Activated CD4-positive, CD25-positive, alpha-beta regulatory T cell treated with anti-CD3 and anti-CD28 coated beads, Interleukin-2, amount 50 U/mL, for 72 hours (primary cell): ENCODE results near the gene AZI2.

ENCODE experiments used
- DNase-seq: peaks from one replicate; pipeline ENCODE4 v3.0.0; 2021

AZI2 gene, protein sequence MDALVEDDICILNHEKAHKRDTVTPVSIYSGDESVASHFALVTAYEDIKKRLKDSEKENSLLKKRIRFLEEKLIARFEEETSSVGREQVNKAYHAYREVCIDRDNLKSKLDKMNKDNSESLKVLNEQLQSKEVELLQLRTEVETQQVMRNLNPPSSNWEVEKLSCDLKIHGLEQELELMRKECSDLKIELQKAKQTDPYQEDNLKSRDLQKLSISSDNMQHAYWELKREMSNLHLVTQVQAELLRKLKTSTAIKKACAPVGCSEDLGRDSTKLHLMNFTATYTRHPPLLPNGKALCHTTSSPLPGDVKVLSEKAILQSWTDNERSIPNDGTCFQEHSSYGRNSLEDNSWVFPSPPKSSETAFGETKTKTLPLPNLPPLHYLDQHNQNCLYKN

DNA sequence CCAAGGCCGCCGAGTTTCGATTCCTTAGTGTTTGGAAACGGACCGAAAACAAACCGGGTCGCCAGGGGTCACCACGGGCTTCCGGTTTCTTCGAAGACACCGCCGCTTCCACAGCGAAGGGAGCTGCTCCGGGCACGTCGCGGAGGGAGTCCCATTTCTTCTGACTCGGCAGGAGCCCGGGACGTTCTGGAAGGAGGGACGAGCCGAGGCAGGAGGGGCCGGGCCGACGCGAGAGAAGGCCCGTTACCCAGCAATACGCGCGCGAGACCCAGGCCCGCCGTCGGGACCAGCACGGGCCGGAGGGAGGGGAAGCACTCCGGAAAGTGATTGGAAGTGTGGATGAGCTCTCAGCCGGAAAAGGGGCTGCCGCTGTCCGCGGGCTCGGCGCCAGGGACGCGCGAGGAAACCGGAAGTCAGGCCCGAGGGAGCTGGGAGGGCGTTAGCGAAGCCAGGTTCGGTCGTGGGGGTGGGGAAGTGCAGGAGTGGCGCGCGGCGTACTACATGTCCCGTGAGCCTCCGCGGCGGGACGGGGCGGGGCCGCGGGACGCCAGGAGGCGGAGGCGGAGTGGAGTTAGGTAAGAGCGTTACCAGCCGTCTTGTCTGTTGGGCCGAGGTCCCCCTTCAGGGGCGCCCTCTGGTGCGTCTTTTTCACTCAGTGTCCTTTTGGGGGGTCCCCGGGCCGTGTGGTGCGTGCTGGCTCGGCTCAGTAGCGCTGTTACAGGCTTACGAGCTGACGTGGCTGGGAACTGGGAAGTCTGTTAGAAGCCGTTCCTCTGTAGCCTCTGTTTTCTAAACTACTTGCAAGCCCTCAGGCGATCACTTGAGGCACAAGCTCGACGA lies at the start of gene AZI2, which contains the start of gene ZCWPW2:
Gene AZI2 (minus strand): TSS at position 196 of the 840 bp plus-strand sequence. CDS start 8,207 bp downstream, outside the sequence.
Gene ZCWPW2 (plus strand): TSS at position 93 of the 840 bp plus-strand sequence. CDS start 64,348 bp downstream, outside the sequence.
- peak; percentile 91 for DNase-seq

DNA sequence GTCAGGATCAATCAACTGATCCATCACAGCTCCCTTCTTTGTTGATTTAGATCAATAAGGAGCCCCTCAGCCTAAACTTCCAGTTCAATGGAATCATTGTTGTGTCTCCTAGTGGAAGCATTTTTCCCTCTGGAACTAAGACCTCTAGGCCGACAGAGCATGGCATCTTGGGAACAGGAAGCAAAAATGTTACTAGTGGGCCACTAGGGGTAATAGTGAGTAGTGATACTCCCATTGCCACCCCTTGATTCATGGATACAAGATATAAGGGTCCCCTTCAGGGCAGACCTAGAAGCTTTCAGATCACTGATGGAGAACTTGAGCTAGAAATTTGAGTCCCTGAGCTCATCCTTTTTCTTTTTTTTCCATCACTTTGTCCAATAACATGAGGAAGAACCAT lies 40.4 kb upstream of the AZI2 start:
- no peak for DNase-seq

DNA sequence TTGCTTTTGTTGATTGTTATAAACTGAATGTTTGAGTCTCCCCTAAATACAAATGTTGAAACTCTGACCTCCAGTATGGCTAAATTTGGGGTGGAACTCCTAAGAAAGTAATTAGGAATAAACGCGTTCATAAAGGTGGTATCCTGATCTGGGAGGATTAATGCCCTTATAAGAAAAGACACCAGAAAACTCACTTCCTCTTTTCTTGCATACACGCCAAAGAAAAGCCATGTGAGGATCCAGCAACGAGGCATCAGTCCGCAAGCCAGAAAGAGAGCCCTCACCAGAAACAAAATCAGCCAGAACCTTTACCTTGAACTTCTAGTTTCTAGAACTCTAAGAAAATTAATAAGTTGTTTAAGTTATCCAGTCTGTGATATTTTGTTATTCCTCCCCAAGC lies 37.4 kb upstream of the AZI2 start:
- DNase-seq, result no peak

DNA sequence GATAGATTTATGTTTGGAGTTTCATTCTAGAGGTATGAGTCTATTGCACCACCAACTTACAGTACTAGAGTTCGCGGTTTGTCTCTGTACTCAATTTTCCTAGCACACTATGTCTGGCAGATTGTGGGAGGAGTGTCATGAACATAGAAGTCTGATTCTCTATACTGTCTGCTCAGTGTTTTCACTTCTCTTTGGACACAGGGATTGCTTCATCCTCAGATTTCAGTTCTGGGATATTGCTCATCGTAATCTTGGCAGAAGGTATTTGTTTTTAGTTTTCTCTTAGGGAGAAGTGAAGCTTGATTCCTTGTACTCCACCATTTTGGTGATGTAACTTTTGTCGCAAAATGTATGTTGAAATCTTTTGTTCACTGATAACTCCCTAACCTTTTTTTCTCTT lies 27.8 kb upstream of the AZI2 start:
- no peak for DNase-seq

DNA sequence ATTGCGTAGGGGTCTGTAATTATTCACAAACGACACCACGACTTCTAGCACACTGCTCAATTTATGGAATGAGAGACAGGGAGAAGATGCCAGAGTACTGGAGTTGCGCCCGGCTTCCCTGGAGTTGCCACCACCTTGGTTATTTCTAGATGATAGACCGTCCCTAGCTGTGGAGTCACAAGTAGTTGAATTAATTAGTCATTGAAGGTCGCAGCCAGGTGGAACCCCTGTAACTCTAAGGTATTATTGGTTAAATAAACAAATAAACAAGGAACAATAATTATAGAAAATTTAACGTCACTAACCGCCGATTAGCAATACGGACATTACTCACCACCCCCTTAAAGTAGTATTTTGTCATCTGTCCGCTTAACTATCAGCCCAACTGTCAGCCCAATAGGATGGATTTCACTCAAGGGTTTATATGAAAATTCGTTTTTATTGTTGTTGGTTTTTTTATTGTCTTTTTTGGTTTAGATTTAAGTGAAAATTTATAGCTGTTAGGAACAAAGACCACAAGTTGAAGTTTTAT lies 911 bp upstream of the AZI2 start:
- DNase-seq, result no peak

DNA sequence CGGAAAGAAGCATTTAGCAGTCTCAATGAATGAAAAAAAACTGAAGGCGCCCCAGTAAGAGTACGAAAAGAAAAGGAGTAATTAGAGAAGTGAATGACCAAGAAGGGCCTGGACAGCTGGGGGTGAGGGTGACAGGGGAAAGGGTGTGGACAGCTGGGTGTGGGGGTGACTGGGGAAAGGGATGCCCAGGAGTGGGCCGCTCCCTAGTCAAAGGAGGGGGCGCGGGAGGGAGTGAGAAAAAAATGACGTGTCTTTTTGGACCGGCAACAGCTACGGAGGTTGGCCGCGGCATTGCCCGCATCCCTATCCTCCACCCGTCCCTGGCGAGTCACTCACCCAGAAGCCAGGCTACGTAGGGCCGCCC lies 377 bp downstream of the AZI2 start:
- no peak for DNase-seq

DNA sequence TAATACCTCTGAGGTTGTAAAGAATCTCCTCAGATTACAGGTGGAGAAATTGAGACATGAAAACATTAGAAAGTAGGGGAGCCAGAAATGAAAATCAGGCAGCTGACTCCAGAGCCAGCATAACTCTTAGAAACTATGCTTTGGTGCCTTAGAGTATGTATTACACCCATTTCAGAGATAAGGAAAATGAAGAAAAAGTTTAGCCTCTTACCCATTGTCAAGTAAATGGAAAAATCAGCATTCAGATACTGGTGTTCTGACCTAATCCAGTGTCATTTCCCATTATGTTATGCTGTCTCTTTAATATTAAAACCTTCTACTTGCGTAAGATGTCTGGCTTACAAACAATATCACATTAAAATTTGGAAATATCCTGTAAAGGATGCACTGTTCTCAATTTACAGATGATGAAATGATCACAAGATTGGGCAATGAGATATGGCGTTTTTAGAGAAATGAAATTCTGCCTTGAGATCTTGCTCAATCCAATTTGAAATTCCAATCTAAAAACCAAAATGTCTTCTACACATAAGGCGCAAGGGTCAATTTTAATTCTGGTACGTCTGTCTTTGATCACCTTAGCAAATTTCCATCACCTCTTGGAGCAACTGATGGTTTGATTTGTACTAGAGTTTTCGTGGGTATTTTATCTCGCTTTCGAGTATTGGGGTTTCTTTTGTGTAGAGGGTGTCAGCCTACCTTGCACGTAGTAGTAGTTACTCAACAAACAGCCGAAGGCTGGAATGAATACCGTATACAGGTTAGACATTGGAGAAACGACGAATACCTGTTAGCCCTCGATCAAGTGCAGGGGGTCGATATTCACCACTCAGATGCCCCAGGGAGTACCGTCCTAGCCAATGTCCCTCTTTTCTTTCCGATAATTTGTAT lies 1.0 kb downstream of the AZI2 start:
- DNase-seq, result no peak

DNA sequence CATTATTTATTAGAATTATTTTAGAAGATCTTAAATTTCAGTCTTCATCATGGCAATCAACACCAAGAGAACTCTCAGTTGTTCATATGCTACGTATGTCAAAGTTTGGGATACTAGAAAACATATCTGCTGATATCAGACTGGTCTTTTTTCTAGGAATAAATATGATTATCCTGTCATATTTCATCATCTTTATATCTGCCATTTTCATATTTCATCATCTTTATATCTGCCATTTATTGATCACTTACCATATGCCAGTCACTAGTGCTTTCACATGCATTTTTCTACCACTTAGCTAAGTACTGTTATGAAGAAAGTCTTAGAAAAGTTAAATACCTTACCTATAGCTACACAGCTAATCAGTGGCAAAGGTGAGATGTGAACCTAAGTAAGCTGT lies 2.9 kb downstream of the AZI2 start:
- no peak for DNase-seq

DNA sequence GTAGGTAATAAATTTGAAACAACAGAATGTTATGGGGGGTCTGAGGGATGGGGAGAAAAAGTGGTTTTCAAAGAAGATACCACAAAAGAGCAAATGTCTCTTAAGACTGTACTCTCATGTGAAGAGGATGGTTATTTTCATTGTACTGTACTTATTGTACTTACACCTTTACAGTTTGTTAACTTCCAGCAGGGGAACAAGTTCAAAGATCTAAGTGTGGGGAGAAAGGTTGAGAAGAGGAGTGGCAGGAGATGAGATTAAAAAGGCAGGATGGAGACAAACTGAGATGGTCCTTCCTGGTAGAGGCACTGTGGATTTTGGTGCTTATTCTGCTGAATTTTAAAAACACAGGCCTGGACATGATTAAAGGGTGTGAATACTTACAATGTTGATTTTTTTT lies 5.5 kb downstream of the AZI2 start:
- no peak for DNase-seq

DNA sequence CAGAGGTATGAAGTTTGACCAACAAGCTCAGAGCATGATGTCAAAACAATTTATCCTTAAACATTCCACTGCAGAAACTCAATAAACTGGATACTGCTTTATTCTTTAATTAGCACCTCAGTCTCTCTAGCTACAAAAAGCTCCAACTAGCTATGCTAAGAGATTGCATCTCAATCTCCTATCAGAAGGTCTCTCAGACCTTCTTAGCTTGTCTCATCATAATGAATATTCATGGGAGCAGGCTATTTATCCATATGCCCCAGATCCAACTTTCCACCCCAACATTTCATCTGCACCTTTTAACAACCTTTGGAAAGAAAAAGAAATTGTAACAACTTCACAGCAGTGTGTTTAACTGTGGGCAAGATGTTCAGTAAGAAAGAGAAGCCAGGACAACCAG lies 11.4 kb downstream of the AZI2 start:
- no peak for DNase-seq

DNA sequence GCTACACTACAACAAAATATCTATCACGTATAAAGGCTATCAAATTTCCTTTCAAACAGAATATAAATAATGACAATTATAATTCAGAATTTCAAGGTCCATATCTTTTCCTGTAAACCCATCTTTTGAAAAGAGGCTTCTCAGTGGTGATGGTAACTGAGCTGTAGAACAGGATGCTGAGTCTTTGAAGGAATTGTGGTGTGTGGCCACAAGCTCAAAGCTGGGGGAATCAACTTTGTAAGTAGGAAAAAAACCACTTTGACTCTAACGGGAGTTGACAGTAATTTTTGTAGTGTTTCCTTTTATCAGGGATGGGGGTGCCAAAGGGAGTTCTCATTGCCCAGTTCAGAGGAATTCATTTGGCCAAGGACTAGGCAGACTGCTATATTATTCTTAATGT lies 13.4 kb downstream of the AZI2 start:
- DNase-seq, result no peak

DNA sequence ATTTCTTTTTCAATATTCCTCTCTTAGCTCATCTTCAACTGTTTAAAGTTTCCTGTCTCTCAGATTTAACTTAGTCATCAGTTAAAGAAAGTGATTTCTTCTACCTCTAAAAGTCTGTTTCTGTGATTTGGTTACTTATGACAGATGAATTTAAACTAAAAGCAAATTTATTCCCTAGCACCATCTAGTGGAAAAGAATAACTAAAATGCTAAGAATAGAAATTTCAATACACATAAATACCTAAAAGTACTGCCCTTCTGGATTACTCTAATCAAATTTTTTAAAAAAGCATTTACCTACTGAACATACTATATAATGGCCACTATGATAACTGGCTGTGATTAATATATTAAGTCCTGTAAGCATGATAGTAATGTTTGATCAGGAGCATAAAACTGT lies 14.1 kb downstream of the AZI2 start:
- DNase-seq, result no peak

DNA sequence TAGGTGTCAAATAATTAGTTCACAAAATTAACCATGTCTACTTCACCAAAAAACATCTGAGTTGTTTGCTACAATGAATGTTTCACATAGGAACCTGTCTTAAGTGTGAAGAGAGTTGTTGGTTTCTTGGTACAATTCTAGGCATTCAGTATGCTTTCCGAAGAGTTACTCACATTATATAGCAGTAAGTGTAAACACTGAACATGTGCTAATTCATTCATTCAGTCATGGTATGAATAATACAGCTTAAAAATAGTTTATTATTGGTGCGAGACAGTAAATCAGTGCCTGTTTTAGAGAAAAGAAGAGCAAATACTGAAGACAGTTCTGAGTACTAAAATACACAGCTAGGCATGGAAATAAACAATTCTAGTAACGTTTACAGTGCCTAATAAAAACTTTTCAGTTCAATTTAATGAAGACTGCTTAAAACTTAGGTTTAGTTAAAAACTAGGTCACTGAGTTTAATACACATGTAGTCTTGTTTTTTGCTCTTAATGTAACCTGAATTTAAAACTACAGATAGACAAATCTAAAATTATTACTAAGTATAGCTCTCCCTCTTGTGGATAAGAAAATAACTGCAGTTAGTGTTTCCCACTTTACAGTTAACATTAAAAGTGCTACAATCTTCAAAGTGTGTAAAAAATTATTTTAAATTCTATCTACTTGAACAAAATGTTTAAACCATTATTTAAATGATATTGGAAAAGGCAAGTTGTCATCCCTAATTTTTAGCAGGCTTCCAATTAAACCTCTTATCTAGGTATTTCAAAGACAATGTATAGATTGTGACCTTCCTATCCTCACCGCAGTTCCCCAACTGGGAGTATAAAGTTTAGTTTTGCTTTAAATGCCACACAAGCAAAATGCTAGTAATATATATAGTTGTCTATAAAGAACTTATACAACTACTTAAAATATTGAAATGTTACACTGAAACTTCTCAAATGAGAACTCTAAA lies 20.2 kb downstream of the AZI2 start:
- DNase-seq, result no peak

DNA sequence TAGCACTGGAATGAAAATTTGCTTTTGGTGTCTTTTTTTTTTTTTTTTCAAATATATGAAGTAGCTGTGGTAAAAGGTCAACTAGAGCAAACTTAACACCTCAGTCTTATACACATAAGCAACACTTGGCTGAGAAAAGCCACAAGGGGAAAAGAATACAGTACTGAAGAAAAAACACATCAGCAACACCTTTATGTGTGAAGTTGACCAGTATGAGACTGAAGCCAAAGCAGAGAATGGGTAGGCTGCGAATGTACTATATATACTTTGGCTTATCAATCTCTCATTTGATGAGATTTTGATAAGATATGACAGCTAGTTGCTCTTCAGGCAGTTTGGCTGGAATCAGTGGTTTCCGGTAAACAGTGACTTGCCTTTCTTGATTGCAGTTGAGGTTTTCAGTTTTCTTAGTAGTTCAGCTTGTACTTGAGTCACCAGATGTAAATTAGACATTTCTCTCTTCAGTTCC lies 22.1 kb downstream of the AZI2 start:
- no peak for DNase-seq

DNA sequence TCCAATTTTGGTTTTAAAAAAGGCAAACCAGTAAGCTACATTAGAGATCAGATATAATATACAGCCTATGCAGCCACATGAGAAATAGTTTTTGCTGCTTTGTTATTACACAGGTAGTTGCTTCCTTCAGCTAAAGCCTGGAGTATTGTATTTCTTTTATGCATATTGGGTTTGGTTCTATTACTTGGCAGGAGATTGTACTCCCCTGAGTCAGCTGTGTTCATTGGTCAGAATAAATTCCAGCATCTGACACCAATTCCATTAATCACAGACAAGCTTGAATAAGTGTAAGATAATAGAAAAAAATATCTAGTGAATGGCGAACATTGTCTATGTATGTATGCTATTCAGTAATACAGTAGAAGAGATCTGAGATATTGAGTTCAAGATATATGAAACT lies 26.2 kb downstream of the AZI2 start:
- no peak for DNase-seq

DNA sequence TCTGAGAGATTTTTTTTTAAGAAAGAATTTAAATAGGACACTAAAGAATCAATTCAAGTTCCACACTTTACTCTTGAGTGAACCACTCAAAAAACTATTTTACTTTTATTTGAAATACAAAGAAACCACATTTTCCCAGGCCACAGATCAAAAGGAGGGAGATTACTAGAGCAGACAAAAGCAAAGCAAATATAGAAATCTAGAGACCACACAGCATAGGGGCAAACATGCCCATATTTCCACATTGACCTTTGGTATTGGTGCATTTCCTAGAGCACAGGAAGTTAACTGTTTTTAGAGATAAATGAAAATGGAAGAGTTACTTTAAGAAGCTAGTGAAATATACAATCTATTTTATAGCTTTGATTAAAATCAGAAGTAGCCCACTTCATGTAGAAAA lies 27.6 kb downstream of the AZI2 start:
- no peak for DNase-seq

DNA sequence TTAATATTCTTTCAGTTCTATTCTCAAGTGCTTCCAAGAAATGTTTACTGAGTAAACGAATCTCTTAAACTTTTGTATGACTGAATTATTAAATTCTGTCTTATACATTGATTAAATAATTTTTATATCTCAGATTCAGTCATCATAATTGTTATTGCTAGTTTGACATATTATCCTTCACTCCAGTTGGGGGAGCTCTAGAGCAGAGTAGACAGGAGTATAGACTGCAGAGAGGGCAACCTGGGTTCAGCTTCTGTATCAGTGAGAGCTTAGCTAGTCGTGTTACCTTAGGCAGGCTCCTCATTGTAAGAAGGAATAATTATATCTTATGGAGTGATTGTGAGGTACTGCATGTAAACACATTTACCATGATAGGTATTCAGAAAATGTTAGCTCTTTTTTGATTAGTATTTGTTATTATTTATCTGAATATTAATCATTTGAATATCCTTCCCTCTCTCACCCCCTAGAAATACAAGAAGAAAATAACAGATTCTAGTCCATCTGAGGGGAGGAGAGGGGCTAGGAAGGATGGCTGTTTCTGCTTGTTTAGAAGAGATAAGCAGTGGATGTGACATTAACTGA lies 31.1 kb downstream of the AZI2 start:
- DNase-seq, result no peak

DNA sequence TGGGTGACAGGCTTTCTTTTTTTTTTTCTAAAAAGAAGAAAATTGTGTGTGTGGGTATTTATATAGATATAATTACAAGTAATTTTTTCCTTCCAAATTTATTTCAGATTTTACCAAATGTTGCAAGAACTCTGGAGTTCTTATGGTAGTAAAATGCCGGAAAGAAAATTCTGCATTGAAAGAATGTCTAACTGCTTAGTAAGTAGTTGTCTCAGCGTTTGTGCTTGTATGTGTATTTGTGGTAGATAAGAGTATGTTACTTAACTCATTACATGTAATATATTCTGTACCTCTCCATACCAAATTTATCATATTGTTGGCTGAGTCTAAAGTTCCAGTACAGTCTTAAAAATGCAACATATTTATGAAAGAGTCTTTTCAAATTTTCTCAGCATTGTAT lies 32.4 kb downstream of the AZI2 start:
- DNase-seq, result no peak

DNA sequence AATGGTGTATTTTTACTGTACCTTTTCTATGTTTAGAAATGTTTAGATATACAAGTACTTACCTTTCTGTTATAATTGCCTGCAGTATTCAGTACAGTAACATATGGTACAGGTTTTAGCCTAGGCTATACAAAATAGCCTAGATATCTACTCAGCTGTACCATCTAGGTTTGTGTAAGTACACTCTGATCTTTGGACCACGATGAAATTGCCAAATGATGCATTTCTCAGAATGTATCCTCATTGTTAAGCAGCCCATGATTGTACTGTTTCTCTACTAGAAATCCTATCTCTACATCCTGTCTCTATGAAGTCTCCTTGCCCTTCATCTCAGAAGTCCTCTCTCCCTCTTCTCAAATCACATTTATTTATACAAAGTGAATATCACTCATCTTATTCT lies 32.9 kb downstream of the AZI2 start:
- no peak for DNase-seq

DNA sequence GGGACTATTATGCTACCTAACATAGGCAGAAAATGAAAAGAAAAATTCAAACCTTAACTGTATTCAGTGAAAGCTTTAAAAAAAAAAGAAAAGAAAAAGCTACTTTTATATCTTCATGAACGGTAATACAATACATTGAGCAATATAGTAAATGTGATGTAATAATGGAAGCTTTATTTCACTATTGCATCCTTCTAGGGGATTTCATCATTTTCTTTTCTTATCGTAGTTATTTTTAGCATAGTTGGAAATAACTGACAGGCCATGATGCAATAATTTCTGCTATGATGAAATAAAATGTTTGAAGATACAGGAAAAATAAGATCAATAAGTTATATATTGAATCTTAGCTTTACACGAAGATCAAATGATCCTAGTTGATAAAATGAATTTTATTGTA lies 40.4 kb downstream of the AZI2 start:
- DNase-seq, result no peak

DNA sequence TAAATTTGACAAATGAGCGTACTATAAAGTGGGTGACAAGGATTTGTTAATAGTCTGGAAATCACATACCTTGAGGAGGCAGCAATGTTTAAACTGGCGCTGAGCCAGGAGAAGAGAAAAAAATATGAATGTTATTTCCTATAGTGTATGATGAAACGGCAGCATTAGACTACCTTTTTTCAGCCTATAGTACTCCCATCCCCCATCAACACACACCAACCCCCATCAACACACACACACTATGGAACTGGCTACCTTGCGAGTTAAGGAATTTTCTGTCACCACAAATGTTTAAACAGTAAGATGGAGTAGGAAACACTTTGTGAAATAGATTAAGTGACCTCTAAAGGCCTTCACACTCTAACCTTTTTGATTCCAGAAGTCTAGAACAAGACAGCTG lies 46.9 kb downstream of the AZI2 start:
- no peak for DNase-seq
